T-helper 1 cell treated with Interleukin-12 subunit alpha and Interleukin-12 subunit beta and Interleukin-4 antibody, amounts not matched to agents 30 ng/mL and 1 ng/mL, for 36 hours (primary cell): ENCODE data around the gene ATP11A. TPM values are rescaled to one million over a fixed set of nuclear protein-coding genes. Genes with fewer than 3 reads are reported as not detected.
"Not testable (repeated sequence)": the region's sequence is repeated elsewhere in the genome, so short reads cannot be mapped to it uniquely, and the experiment has no call there.

Source experiments
- intact Hi-C: fragments of 100-400 bp; cut with micrococcal nuclease; formaldehyde crosslinking; loops from one replicate; pipeline ENCODE4 v1.15.1; 2024
- total RNA-seq: library from RNA; stranded (reverse); gene quantifications from 2 replicates; pipeline ENCODE4 v1.2.3, GENCODE V29; 2022

ATP11A gene
- total RNA-seq, 1 donor from 2014 or later = 72.9 TPM

DNA sequence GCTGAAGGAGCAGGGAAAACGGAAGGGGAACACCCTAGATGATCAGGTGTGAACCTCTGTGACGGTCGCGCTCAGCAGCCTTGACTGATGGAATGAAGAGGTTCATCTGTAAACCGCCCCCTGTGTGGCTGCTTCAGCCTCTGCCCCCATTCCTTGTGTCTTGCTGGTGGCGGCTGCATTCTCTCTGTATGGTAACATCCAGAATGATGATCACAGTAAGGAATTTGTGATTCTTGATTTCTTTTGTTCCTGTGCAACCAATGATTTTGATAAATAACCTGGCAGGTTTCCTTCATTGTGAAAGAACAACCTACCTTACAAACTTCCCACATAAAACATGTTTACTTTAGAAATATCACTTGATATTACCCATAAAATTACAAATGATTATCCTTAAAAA lies 160.4 kb downstream of the ATP11A start:
- intact Hi-C loops = no loop called here

DNA sequence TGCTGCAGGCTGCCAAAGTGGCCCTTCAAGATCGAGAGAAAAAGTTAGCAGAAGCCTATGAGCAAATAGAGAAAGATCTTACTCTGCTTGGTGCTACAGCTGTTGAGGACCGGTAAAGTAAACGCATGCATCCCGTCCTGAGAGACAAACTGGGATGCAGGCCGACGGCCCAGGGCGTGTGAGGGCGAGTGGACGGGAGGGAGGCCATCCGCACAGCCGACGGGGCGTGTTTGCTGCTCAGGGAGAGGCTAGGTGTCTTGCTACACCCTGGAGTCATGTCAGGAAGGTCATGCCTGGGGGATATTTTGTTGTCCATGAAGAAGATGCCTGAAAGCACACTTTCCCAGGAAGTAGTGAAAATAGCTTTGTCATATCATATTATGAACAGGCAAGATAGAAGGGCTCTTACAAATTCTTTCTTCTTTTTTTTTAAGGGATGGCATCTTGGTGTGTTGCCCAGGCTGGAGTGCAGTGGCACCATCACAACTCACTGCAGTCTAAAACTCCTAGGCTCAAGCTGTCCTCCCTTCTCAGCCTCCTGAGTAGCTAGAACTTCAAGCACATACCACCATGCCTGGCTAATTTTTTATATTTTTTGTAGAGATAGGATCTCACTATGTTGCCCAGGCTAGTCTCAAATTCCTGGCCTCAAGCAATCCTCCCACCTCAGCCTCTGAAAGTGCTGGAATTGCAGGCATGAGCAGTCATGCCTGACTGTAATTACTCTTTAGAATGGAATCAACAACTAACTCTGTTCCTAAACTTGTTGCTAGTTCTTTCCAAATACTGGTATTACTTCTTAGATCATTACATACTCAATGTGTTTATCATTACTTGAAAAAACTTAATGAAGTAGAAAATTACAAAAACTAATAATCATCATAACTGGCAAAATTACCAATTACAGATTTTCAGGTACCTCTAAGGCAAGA lies 161.5 kb downstream of the ATP11A start:
- intact Hi-C loops = no loop called here

DNA sequence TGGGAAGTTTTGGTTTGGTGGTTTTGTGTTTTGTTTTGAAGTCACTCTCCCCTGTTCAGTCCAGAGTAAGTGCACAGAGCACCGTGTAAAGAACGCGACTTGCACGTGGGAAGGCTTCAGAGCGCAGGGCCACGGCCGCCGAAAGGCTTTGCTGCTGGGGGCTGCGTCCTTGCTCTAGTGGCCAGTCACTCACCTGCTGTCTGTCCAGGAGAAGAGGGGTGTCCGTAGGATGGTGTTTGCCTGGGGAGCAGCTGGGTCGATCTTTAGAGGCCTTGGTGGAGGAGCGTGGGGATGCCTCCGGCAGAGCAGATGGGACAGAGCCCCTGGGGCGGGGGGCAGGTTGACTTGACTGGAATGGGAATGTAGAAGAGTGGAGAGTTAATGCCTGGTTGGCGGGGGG lies 162.6 kb downstream of the ATP11A start:
- intact Hi-C loops = no loop called here

DNA sequence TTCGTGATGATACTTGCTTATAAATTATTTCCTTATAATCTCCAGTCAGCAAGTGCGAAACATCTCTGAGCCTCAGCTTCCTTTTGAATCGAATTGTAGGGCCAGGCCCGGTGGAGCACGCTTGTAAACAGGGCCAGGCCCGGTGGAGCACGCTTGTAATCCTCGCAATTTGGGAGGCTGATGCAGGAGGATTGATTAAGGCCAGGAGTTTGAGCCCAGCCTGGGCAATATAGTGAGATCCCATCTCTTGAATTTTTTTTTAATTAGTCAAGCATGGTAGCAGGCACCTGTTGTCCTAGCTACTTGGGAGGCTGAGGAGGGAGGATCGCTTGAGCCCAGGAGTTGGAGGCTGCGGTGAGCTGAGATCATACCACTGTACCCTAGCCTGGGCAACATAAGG lies 163.0 kb downstream of the ATP11A start:
- intact Hi-C loops = no loop called here

DNA sequence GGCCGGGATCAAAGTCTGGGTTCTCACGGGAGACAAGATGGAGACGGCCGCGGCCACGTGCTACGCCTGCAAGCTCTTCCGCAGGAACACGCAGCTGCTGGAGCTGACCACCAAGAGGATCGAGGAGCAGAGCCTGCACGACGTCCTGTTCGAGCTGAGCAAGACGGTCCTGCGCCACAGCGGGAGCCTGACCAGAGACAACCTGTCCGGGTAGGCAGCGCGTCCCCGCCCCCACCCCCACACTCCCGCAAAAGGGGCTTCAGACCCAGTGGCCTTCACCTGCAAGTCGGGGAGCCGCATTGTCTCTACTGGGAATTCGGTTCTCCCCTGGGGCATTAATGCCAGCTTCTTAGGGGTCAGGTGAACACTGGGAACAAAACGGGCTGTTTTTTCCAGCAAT lies 164.5 kb downstream of the ATP11A start:
- intact Hi-C loops = no loop called here

DNA sequence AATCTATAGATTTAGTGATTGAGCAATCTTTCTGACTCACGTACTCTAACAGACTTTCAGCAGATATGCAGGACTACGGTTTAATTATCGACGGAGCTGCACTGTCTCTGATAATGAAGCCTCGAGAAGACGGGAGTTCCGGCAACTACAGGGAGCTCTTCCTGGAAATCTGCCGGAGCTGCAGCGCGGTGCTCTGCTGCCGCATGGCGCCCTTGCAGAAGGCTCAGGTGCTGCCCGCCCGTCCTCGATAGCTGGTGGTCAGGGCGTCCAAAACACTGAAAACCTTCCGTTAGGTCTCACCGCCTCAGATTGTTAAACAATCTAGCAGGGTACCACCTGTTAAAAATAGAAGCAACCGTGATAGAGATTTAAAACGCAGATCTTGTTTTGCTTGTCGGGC lies 166.0 kb downstream of the ATP11A start:
- intact Hi-C loops = no loop called here

DNA sequence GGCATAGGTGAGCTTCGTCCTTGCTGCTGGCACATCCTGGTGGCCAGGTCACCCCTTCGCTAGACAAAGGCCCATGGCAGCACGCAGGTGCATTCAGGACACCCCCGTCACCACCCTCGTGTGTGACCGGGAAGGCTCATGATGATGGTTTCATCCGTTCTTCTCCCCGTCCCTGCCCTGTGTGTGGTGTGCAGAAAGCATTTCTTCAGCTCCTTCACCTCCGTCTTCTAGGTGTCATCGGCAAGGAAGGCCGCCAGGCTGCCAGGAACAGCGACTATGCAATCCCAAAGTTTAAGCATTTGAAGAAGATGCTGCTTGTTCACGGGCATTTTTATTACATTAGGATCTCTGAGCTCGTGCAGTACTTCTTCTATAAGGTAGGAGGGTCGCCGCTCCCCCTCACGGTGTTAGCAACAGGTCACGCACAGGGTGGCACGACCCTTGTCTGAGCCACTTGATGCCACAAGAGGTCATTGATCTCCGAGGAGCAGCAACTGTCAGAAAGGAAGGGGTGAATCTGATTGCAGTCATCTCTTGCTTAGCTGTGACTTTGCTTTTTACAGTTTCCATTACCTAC lies 168.2 kb downstream of the ATP11A start:
- intact Hi-C loops = no loop called here

DNA sequence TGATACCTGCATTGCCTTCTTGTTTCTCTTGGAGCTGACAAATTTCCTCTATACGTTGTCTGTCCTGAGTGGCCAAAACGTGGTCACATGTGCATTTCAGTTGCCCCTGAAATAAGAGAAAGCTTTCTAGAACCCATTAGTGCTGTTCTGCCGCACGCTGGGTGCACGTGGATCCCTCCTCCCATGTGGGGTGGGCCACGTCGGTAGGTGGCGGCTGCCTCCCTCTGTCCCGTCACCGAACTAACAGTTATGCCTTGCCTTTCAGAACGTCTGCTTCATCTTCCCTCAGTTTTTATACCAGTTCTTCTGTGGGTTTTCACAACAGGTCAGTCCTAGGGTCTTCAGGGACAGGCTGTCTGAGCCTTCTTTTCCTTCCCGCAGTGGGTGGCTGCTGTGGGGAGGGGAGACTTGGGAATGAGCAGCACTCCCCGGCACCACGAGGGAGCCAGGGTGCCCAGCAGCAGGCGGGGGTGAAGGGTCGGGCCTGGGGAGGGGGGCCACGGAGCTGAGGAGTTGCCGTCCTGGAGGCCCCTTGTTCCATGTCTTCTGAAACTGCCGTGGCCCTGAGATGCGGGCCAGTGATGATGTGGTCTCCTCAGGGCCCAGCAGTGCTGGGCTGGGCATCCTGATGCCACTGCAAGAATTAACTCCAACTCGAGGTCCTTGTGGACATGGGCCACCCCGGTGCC lies 169.4 kb downstream of the ATP11A start:
- intact Hi-C loops = no loop called here

DNA sequence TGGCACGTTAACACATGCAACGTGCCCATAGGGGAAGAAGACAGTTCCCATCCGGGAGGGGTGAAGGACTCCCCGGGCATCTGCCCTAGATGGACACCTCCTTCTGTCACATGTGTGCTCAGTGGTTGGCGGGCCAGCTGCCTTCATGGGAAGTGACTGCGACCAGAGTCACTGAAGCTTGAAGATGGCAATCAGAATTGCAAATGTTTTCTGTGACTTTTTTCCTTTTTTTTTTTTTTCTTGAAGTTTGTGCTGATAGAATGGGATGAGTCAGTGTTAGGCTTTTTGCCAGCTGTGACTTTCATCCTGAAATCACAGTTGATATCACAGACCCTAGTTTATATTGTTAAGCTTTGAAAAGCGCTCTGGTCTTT lies 170.0 kb downstream of the ATP11A start:
- intact Hi-C loops = no loop called here

DNA sequence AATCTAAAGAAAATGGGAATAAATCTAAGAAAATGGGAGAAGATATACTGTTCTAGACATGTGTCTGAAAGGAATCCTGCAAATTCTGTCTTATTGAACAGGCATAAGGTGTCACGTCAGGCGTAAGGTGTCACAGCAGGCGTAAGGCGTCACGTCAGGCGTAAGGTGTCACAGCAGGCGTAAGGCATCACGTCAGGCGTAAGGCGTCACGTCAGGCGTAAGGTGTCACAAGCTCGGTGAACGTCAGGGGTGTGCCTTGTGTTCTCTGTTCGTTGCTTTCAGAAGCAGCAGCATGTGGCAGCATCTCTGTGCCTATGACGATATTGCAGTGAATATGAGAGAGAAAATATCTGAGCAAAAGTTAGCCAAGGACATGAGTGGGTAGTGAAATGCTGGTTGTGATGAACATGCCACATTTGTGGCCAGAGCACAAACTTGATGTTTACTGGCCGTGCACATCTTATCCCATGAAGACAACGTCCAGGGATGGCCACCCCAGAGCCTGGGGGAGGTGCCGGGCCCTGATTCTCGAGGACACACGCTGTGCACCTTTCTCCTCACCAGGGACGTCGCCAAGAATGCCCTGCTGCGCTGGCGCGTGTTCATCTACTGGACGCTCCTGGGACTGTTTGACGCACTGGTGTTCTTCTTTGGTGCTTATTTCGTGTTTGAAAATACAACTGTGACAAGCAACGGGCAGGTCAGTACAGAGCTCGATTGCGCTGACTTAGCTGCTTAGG lies 172.2 kb downstream of the ATP11A start:
- intact Hi-C loops = no loop called here

DNA sequence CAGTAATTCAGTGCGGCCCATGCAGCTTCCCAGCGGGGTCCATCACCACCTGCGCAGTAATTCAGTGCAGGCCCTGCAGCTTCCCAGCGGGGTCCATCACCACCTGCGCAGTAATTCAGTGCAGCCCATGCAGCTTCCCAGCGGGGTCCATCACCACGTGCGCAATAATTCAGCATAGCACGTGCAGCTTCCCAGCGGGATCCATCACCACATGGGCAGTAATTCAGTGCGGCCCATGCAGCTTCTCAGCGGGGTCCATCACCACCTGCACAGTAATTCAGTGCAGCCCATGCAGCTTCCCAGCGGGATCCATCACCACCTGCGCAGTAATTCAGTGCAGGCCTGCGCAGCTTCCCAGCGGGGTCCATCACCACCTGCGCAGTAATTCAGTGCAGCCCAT lies 173.5 kb downstream of the ATP11A start:
- intact Hi-C loops = not testable (repeated sequence)

DNA sequence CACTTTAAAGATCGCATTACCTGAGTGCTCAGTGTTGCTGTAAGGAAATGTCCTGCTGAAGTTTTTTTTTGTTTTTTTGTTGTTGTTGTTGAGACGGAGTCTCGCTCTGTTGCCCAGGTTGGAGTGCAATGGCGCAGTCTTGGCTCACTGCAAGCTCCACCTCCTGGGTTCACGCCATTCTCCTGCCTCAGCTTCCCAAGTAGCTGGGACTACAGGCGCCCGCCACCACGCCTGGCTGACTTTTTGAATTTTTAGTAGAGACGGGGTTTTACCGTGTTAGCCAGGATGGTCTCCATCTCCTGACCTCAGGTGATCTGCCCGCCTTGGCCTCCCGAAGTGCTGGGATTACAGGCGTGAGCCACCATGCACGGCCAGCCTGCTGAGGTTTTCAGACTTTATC lies 175.6 kb downstream of the ATP11A start:
- intact Hi-C loops = not testable (repeated sequence)

DNA sequence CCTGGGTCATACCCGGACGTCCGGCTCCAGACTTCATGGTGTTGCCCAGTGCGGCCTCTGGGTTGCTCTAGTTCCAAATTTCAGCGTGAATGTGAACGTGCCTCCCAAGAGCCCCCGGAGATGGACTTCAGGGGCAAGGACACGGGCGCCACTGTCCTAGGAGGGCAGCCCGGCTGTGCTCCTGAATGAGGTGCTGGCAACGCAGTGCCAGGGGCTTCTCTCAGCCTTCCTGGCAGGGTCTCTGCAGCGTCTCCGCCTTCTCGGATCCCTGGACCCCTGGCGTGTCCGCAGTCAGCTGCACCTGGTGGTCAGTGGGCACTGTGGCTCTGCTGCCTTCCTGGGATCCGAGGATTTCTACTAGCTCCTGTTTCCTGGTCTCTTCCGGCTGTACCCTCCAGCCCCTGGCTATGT lies 177.5 kb downstream of the ATP11A start:
- intact Hi-C loops = no loop called here

DNA sequence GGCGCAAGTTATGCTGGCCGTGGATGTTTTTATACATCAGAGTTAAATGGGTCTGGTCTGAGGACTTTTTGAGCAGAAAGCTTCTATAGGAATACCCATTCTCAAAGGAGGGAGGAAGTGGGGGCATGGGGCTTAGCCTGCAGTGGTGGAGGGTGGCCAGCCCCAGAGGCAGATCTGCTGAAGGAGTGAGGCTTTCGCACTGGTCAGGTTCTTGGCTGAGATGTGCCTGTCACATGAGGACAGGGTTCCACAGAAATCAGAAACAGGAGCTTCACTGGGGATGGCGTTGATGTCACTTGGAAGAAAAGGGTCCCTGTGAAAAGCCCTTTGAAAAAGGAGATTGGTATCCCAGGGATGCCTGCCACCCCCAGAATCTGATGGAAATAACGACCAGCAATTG lies 178.5 kb downstream of the ATP11A start:
- intact Hi-C loops = no loop called here

DNA sequence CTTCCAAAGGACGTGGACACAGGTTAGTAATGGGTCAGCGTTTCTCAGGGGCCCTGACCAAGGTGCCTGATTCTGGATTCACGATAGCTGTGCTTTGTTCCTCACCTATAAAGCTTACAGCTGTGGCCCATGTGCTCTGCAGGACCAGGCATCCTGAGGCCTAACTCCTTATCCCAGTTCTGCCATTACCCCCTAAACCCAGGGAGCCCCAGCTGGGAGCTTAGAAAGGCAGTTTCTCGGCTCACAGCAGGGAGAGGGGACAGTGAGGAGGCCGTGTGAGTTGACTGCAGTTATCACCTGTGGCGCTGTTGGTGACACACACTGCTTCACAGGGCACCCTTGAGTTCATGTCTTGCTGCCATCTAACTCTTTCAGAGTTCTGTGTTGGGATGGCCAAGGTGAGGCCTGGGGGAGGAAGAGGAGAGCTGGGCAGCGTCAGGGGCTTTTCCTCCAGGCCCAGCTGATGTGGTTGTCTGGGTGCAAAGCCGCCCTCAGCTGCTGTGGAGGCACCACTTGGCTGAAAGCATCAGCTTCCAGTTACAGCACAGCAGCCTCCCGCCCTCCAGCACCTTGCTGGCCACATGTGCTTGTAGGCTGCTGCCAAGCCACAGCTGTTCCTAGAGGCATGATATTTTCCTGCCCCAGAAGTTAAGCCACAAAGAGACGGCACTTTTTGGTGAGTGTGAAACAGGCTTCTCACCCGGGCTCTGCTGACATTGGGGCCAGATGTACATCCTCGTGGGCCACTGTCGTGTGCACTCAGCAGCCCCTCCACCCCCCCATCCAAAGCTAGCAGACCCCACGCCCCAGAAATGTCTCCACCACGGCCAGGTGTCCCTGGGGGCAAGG lies 179.6 kb downstream of the ATP11A start:
- intact Hi-C loops = loop anchor here (10.0 kb wide), 1 partner anchor 805 kb away; the partner anchor contains the start of gene SOX1

DNA sequence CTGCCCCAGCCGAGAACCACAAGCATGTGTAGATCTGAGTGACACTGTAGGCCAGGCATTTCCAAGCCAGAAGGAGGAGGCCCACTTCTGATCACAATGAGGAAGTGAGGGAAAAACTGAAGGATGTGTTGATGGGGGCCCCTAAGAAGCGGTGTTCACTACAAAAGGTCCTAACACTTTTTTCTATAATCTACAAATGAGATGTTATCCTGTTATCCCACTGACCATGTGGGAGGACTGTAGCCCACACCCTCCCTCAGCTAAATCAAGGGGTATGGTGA lies 180.2 kb downstream of the ATP11A start:
- intact Hi-C loops = loop anchor here (10.0 kb wide), 1 partner anchor 805 kb away; the partner anchor contains the start of gene SOX1

DNA sequence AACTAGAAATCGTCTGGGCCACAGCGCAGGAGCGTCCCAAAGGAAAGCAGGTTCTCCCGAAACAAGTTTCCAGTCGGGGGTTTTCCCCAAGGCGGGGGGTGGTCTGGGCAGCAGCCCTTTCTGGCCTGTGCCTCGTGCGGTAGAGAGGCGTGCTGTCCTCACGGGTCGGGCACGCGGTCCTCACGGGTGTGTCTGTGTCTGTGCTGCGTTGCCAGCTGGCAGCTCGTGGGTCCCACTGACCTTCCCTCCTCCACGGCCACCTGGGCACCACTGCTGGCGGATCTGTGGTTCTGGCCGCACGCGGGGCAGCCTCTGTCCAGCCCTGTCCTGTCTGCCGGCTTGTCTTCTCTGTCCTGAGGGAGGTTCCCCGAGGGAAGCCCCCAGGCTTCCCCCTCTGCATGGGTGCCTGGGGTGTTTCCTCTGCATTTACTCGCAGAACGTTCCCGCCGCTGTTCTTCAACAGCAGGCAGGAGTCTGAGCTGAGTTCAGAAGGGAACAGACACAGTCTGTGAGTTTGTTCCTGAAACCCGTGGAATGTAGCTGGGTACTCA lies 181.0 kb downstream of the ATP11A start:
- intact Hi-C loops = loop anchor here (10.0 kb wide), 1 partner anchor 806 kb away; the partner anchor contains the start of gene SOX1

DNA sequence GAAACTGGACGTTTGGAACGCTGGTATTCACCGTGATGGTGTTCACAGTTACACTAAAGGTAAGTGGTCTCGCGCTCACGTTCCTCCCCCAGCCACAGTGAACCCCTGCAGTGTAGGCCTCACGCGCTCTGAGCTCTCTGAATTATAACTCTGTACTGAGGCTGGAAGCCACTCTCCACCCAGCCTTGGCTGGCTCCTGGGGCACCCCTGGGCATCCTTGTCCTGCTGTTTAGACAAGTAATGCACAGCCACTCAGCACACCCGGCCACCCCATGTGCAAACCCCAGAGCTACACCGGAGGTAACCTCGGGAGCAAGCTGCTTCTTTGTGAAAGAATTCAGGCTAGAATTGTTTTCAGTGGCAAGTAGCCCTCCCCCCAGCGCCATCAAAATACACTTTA lies 181.9 kb downstream of the ATP11A start:
- intact Hi-C loops = loop anchor here (10.0 kb wide), 1 partner anchor 807 kb away; the partner anchor contains the start of gene SOX1

DNA sequence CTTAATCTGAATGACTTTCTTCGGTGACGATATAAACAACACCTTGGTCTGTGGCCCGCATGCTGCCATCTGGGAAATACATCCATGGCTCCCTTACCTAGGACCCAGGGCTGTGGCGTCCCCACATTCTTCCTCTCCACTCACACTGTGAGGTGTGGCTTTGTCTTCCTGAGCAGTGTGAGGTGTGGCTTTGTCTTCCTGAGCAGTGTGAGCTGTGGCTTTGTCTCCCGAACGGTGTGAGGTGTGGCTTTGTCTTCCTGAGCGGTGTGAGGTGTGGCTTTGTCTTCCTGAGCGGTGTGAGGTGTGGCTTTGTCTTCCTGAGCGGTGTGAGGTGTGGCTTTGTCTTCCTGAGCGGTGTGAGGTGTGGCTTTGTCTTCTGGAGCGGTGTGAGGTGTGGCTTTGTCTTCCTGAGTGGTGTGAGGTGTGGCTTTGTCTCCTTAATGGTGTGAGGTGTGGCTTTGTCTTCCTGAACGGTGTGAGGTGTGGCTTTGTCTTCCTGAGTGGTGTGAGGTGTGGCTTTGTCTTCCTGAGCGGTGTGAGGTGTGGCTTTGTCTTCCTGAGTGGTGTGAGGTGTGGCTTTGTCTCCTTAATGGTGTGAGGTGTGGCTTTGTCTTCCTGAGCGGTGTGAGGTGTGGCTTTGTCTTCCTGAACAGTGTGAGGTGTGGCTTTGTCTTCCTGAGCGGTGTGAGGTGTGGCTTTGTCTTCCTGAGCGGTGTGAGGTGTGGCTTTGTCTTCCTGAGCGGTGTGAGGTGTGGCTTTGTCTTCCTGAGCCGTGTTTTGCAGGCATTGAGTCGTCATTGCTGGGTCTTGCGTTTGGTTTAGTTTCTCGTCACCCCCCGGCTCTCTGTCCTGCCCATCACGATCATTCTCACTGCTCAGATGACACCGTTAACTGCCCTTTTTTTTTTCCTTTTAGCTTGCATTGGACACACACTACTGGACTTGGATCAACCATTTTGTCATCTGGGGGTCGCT lies 183.1 kb downstream of the ATP11A start:
- intact Hi-C loops = loop anchor here (10.0 kb wide), 1 partner anchor 808 kb away; the partner anchor contains the start of gene SOX1
